GM19395 (cell line): ENCODE results near the gene IFT57.
"Not testable (repeated sequence)": the region's sequence is repeated elsewhere in the genome, so short reads cannot be mapped to it uniquely, and the experiment has no call there.

Experiments used
- ATAC-seq: cut with Tn5 transposase; IDR thresholded peaks from one replicate; pipeline ENCODE4 v1.9.1; 2021; ENCODE audit warnings: mild to moderate bottlenecking, moderate library complexity; ENCODE audit not compliant: unreplicated experiment

The IFT57 gene, protein sequence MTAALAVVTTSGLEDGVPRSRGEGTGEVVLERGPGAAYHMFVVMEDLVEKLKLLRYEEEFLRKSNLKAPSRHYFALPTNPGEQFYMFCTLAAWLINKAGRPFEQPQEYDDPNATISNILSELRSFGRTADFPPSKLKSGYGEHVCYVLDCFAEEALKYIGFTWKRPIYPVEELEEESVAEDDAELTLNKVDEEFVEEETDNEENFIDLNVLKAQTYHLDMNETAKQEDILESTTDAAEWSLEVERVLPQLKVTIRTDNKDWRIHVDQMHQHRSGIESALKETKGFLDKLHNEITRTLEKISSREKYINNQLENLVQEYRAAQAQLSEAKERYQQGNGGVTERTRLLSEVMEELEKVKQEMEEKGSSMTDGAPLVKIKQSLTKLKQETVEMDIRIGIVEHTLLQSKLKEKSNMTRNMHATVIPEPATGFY

GRCh38 chr3:108221911-108222852 lies at the start of gene IFT57:
Gene IFT57 (minus strand): TSS chr3:108222424. CDS start chr3:108222322, 102 bp downstream.
- ATAC-seq = peak; percentile 96

GRCh38 chr3:108271626-108272025 lies 49.4 kb upstream of the IFT57 start:
- no peak for ATAC-seq

DNA sequence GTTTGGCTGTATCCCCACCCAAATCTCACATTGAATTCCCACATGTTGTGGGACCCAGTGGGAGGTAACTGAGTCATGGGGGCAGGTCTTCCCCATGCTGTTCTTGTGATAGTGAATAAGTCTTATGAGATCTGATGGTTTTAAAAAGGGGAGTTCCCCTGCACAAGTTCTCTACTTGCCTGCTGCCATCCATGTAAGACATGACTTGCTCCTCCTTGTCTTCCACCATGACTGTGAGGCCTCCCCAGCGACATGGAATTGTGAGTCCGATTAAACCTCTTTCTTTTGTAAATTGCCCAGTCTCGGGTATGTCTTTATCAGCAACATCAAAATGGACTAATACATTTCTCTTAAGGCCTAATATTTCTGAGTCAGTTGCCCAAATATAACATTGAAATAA lies 46.0 kb upstream of the IFT57 start:
- ATAC-seq = not testable (repeated sequence)

- peak; percentile 92 for ATAC-seq
These were observed 42.5 kb upstream of the IFT57 start for GRCh38 chr3:108264534-108265298.

- ATAC-seq = no peak
These were observed 32.9 kb upstream of the IFT57 start for GRCh38 chr3:108255131-108255530.

- no peak for ATAC-seq
These were observed 29.6 kb upstream of the IFT57 start for GRCh38 chr3:108251844-108252243.

GRCh38 chr3:108251265-108251664 lies 29.0 kb upstream of the IFT57 start:
- ATAC-seq = no peak

DNA sequence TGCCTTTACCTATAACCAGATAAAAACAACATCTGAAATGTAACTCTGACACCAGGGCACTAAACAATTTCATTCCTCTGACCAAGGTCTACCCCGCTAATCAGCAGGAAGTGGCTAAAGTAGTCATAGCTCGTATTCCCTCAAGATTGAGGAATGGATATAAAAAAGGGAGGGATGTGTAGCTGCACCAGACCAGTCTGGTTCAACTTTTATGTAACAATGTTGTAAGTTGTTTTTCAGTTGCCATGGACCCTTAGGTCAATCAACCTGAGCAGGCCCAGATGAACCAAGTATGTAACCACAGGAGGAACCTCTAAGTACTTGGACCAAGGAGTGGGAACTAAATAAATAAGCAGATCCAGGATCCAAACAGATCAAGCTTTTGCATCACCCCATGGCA lies 28.4 kb upstream of the IFT57 start:
- ATAC-seq = no peak

GRCh38 chr3:108243243-108243642 lies 21.0 kb upstream of the IFT57 start:
- ATAC-seq = no peak

DNA sequence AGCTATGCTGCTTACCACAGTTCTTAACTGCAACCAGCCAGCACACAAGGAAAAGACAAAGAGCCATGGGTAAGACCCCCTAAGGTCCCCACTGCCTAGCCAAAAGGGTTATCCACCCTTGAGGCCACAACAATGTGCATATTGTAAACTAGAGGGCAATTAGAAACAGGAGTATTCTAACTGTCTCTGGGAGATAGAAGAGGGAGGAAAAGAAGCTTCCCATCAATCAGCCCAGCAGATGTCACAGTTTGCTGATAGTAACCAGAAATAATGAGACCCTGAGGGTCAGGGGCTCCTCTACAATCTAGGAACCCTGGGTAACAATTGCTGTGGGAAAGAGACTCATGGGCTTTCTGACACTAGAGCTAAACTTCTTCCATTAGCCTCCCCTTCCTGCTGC lies 20.6 kb upstream of the IFT57 start:
- no peak for ATAC-seq

GRCh38 chr3:108241721-108242120 lies 19.5 kb upstream of the IFT57 start:
- no peak for ATAC-seq

DNA sequence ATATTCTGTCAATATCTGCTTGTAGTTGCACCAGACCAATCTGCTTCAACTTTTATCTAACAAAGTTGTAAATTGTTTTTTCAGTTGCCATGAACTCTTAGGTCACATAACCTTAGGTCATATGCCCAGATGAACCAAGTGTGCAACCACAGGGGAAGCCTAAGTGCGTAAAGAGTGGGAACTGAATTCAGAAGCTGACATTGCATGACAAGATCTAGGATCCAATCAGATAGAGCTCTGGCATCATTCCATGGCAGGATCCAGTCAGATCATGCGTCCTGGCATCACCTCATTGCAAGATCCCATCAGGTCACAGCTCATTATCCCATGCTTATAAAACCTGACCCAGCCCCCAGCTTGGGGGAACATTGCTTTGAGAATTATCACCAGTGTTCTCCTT lies 18.9 kb upstream of the IFT57 start:
- ATAC-seq = no peak

- ATAC-seq = no peak
These were observed 16.9 kb upstream of the IFT57 start for GRCh38 chr3:108239082-108239481.

DNA sequence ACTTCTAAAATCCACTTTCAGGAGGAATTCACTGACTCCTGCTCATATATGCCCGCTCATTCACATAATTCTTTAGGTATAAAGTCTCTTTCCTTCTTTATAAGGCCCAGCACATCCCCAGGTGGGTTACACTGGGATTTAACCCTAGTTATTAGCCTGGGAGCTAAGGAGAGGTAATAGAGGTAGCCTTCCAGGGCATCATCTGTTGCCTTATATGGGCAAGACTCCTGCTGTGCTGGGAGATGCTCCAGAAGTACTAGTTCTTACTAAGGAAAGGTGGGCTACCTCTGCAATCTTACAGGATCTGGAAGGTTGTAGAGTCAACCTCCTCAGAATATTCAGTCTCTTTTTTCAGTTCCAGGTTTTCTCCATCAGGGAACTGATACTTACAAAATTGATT lies 13.1 kb upstream of the IFT57 start:
- ATAC-seq = no peak

DNA sequence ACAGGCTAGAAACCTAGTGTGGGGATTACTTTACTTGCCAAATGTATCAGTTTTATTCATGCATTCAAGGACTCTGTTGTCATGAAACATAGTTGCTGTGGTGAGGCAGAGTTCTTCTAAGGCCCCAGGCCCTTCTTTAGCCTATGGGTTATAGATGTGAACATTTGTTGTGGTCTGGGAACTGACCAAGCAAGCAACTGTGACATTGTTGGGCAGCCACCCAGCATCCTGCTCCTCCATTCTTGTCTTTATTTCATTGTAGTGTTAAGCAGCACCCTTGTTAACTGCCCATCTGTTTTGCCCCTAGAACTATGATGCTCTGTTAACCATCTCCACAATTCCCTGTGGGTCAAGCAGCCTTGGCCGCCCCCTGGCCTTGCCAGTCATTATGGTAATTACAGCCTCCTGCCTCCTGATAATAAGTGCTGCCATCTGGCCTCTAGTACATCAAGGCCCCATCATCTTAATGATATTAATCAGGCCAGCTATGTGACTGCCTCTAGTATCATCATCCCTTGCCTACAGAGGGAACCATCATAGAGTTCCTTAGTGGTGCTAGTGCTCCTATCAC lies 12.2 kb upstream of the IFT57 start:
- ATAC-seq = no peak

DNA sequence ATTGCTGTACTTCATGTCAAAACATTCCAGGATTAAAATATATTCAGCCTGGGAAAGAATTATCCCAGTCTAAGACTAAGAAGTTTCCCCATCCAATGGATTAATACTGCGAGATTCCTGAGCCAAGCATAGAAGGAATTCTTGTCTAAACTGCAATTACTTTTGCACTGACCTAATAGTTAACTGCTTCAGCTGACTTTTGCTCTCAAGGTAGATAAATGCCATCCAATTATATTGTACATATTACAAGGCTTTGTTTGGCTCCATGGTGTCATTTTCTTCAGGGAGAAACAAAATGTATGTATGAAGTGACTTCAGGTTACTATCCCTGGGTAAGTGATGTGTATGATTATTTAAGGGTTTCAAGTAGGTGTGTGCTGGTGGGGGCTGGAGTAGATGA lies 6.1 kb upstream of the IFT57 start:
- ATAC-seq = no peak

DNA sequence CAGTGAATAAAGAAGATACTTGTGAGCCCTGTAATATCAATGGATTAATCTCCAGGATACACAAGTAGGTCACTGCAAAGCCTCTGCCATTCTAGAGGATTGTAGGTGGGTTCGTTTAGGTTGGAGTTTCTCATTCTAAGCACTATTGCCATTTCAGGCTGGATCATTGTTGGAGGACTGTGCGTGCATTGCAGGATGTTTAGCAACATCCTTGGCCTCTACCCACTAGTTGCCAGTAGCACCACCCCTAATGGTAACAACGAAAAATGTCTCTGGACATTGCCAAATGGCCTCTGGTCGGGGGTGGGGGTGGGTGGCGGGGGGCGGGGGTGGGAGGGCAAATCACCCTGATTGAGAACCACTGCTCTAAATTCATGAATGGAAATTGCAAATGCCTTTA lies 4.9 kb upstream of the IFT57 start:
- no peak for ATAC-seq

DNA sequence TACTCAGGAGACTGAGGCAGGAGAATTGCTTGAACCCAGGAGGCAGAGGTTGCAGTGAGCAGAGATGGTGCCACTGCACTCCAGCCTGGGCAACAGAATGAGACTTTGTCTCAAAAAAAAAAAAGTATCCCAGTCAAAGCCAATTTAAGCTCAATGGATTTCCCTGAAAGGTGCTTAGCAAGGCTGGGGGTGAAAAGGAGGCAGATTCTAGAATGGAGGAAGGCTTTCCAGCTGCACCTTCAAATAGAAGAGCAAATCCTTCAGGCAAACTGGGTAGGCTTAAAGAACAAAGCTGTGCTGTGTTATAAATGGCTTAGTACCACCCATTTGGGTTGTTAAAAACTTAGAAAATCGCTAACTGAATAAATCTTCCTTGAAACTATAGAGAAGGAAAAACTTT lies 3.0 kb upstream of the IFT57 start:
- no peak for ATAC-seq

DNA sequence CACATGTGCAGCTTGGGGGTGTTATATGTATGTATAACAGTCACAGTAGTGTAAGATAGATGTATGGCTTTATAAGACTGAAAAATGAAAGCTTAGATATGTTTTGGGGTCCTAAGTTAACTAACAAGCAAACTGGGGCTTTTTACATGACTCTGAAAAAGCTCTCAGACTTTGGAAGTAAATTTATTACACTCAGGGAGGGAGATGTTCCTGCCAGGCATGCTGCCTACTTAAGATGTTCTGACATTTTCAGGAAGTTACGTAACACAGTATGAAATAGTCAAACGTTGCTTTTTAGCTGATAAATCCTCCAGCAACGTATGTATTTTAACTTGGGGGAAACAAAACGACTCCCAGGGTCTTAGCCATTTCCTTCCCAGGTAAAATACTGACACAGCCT lies 1.7 kb upstream of the IFT57 start:
- ATAC-seq = no peak

DNA sequence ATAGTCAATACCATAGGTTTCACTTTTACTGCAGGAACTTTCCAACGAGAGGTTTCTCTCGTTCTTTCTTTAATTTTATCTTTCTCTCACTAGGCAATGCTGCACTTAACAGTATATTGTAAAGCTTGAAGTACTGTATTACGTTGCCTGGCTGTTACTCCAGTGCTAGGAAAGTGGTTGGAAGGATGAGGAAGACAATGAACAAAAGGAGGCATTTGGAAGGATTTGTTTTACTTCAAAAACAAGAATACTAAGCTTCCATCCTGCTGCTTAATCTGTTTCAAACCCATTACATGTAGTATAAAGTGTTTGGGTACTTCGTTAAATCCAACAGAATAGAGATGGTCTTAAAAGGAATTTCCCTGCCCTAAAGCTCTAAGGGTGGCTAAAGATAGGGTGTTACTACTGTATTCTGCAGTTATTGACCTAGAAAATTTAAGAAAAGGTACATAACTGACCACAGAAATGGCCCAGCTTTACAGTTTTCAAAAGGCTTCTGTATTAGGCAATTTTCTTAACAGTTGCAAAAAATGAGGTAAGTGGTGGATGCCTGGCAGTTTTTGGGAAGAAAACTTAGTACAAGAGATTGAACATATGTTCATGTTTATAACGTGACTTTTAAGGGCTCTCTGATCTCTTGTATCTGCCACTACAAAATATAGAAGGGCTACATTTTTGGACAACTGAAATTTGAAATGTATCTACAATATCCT lies 785 bp upstream of the IFT57 start:
- no peak for ATAC-seq
